NCI-H1105 treated with DMSO at 0.1 percent for 48 hours (cell line): Measurements from ENCODE around the gene RNF141.
A peak's percentile ranks its signal among the peaks of the same experiment; 100 is the strongest.

Experiments used
- DNase-seq: peaks from one replicate; lab custom pipeline; 2025; lab: John Stamatoyannopoulos, UW

RNF141 gene

DNA sequence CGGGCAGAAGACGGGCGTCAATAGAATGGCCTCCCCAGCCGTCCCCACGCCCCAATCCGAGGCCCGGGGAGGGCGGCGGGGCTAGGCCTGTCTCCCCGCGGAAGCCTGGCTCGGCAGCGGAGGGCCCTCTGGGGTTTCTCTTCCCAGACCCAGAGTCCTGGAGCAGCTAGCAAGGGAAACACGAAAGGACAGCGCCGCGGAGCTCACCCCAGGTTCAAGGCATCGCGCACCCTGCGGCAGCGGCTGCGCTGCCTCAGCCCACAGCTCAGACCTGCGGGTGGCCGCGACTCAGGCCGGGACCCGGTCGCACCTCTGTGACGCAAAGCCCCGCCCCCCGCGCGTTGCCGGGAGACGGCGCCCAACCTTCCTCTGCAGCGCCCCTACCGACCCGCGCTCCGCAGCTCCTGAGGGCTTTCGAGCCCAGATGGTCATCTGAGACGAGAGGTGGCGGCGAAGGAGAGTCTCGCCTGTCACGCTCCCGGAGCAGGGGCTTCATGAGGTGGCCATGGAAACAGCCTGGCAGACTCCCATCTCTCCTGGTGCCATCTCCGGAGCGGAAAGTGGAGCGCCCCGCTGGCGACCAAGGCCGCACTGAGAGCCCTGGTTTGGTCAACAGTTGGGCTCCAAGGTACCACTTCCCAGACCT is at the start of gene RNF141:
Gene RNF141 (minus strand): TSS at position 273 of the 646 bp plus-strand sequence. CDS start 7,029 bp downstream, outside the sequence.
- DNase-seq: peak; percentile 94

DNA sequence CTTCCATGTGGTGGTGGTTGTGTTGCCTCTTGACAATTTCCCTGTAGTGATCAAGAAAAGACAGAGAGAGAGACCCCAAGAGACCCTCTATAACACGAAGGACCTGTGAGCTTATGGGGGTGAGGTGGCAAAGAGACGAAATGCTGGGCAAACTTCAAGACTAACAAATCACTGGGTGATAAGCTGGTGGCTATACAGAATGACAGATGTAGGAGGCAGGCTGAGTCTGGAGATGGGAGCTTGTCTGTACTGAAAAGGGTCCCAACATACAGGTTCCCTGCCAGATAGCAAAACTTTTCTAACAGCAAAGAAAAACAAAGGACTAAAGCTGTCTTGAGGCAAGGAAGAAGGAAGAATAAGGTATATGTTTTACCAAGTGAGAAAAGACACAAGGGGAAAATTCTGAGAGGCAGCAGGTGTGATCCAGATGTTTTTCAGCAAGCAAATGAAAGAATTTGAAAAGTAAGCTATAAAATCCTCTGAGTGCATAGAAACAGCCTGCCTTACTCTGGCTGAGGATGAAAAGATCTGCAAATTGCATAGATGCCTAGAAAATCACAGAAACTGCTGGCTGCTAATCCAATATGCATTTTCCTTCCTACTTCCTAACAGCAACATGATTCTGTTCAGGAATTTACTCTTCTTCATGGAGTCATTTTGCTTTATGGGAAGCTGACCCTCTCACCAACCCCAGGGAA is 49.4 kb upstream of the RNF141 start:
- no peak for DNase-seq

- no peak for DNase-seq
These were observed 47.9 kb upstream of the RNF141 start for GRCh38 chr11:10588904-10589303.

DNA sequence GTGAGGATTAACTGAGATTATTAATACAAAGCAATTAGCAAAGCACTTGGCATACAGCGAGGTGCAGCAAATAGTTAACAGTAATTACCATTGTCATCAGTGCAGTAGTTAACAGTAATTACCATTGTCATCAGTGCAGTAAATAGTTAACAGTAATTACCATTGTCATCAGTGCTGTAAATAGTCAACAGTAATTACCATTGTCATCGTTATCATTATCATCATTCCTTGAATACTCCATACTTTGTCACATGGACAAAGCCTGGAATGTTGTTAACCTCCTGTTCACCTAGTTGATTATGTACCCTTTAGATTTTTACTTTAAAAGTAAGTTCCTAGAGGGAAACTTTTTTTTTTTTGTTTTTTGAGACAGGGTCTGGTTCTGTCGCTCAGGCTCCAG is 47.0 kb upstream of the RNF141 start:
- no peak for DNase-seq

GRCh38 chr11:10587388-10587787 is 46.4 kb upstream of the RNF141 start:
- no peak for DNase-seq

- DNase-seq: no peak
These were observed 43.1 kb upstream of the RNF141 start for GRCh38 chr11:10584071-10584501.

DNA sequence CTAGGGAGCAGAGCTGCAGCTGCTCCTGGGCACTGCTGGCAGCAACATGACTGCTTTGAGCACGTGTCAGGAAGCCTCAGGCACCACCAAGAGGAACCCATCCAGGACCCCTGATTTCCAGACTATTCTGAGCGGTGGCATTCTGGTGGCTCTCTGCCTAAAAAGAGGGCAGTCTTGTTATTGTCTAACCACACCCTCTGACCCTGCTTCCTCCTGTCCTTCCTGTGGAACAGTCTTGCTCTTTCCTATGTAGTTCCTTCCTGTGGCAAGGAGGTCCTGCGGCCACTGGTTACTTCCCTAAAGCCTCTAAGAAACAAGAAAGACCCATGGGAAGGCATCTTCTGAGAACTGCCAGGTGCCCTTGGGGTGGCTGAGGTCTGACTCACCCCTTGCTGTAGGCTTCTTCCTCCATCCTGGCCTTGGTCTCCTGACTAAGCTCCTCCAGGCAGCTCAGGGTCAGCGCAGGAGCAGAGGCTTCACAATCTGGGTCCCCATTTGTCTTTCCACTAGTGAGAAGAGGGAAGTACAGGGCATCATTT is 40.6 kb upstream of the RNF141 start:
- DNase-seq: no peak

GRCh38 chr11:10580623-10581022 is 39.6 kb upstream of the RNF141 start:
- DNase-seq: no peak

DNA sequence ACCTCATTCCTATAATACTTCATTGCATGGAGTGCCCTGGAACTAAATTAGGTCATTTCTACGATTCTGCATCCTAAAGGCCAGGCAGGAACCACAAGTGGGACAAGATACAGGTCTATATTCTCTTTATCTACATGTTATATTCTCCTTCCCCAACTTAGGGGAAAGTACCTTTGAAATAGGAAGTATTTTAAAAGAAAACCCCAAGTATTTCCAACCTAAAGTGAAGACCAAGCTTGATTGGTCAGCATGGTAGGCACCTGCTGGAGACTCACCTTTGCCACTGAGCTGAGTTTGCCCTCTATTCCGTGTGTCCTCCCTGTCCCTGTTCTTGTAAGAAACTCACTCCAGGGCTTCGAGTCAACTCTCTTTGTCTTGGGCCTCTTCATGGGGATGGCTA is 38.7 kb upstream of the RNF141 start:
- DNase-seq: no peak

DNA sequence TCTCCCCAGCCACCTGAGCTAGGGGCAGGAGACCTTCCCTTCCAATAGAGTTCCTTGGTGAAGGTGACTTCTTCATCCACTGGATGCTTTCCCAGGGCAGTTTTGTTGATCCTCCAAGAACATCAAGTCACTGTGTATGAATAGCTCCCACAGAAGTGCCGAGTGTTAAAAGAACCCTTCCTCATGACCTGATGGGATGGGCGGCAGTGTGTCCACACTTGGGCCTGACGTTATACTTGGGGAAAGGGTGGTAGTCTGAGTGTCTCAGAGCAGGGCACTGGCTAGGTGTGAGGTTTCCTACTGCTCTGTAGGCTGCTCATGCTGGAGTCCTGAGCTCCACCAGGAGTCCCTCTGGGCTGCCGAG is 35.0 kb upstream of the RNF141 start:
- DNase-seq: no peak

DNA sequence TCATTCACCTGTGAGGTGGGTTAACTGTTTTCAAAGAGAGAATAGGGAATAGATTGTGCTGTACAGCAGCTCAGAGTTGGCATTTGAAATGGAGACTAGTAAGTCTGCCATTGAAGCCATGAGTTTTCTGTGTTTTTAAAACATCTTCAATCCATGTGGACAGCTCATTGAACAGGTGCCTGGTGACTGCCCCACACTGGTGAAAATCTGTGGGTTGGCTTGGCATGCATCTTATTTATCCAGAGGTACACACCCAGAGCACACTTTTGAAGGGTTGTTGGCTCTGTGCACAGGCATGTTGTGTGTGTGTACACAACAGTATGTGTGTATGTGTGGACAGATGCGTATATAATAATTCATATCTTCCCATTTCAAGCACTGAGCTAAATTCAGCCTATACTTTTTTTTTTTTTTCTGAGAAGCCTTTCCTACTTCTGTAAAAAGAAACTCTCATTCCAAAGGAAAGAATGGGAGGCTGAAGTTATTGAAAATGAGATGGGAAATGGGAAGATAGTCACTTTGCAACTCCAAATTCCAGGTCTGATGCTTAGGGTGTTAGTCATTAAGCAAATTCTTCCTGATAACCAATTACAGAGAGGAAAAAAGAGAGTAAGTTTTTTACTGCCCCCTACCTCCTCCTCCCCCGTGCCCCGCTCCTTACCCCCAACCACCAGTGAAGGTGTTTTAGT is 34.5 kb upstream of the RNF141 start:
- DNase-seq: no peak

DNA sequence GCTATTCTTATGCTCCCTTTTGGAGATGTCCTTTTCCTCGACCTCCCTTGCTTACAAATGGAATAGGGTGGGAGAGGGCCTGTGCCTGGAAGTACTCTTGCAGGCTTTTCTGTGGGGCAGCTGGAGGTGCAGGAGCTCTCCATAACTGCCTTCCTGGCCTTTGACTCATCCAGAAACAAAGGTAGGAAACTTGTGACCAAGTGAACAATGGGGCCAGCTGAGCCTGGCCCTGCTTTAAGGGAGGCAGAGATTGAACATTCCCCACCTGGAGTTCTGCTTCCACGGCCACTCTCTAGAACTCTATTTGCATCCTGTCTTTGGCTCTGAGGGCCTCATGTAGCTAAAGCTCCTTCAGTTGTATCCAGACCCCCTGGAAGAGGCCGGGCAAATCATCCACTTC is 32.6 kb upstream of the RNF141 start:
- DNase-seq: no peak

DNA sequence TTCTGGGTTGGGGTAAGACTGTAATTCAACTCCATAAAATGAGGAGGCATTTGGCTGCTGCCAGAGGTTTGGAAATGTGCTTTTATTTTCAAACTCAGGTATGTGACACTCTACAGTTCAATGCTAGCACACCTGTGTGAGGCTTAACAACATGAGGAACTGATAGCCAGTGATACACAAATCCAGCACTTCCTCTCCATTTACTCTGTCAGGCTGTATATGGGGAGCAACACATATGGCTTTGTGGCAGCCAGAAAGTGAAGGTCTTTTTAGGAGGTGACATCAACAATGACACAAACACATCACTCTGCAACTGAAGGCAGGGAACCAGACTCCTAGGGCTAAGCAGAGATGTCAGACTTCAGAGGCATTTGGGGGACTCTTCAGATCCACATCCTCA is 32.0 kb upstream of the RNF141 start:
- DNase-seq: no peak

- no peak for DNase-seq
These were observed 31.5 kb upstream of the RNF141 start for GRCh38 chr11:10572533-10572932.

GRCh38 chr11:10568486-10568941 is 27.5 kb upstream of the RNF141 start, which contains the start of gene LYVE1:
LYVE1 (minus strand) TSS chr11:10568665; CDS start chr11:10568532, 133 bp downstream.
- DNase-seq: no peak

DNA sequence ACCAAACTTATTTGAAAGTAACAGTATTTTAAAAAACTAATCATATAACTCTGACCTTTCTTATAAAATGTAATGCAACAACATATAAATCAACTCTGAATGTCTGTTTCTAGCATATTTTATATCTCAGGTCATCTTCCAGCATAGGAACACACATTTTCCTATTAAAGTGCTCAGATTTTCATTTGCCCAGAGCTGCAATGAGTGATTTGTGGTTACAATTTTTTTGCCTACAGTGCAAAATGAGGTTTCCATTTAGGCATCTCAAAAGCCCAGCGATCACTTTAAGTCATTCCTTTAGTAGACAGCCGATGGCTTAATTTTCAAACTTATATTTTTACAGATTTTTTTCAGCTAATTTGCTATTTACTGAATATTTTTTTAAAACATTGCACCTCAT is 26.5 kb upstream of the RNF141 start:
- no peak for DNase-seq

GRCh38 chr11:10566257-10566957 is 25.4 kb upstream of the RNF141 start:
- no peak for DNase-seq

DNA sequence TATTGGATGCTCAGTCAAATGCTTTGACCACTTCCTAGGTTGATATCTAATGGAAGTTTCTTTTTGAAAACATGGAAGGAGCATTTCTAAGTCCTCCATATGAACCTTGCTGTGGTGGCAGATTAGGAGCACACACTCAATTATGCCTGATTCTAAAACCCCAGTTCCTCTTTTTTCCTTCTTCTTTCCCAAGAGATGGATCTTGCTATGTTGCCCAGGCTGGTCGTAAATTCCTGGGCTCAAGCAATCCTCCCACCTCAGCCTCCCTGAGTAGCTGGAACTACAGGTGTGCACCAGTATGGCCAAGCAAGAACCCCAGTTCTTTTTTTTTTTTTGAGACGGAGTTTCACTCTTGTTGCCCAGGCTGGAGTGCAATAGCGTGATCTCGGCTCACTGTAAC is 24.5 kb upstream of the RNF141 start:
- DNase-seq: no peak

DNA sequence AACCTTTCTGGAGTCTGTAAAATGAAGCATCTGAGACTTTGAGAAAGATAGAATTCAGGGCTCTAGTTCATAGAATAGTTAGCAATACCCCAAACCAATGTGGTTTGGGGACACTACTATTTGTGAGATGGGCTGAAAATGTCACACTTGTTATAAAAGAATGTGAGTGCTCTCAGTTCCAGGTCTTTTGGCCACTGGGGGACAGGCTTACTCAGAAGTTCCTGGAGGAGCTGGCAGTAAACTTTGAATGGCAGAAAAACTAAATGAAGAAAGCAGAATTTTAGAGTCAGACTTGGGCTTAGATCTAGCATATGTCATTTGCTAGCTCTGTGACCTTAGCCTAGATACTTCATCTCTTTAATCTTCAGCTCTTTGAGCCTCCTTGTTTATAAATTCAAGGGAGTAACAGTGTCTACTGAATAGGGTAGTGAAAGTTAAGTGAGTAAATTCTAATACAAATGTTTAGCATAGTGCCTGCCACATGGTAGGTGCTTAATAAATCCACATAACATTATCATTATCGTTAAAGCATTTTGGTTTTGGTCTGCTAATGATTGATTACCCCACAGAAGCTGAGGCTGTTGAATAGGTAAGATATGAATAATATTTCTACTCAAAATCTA is 23.8 kb upstream of the RNF141 start:
- DNase-seq: no peak

DNA sequence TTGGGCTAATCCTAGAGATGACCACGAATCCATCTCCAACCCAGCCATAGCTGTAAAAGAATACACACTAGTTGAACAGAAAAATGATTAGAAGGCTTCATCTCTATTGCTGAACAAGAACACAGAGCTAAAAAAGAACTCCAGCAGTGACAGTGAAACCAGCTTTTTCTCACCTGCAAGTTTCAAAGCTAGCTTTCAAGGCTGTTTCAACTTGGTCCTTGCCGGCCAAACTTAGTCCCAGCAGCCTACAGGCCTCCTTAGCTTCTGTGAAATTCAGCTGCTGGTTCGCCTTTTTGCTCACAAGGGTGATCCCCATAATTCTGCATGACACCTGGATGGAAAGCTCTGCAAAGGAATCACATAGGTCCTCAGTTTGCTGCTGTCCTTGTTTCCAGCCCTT is 23.0 kb upstream of the RNF141 start:
- DNase-seq: no peak

GRCh38 chr11:10561947-10562346 is 21.0 kb upstream of the RNF141 start:
- DNase-seq: no peak
